OCI-LY3 (cell line): ENCODE data around the gene TMEM258.

ENCODE experiments used
- EZH2phosphoT487 ChIP-seq: fragments of 200-600 bp; shearing (Covaris generic); IDR thresholded peaks from 2 replicates; pipeline ENCODE4 v1.6.1; 2018; ENCODE audit warnings: antibody characterized with exemption, mixed run types, low read depth
- TF ChIP-seq, protein P1 (sequence below): fragments of 200-600, 300-600 bp; sonication (generic); IDR thresholded peaks from 2 replicates; pipeline ENCODE4 v1.5.1; 2014; ENCODE audit warnings: antibody characterized with exemption, low read length, low read depth

DNA sequence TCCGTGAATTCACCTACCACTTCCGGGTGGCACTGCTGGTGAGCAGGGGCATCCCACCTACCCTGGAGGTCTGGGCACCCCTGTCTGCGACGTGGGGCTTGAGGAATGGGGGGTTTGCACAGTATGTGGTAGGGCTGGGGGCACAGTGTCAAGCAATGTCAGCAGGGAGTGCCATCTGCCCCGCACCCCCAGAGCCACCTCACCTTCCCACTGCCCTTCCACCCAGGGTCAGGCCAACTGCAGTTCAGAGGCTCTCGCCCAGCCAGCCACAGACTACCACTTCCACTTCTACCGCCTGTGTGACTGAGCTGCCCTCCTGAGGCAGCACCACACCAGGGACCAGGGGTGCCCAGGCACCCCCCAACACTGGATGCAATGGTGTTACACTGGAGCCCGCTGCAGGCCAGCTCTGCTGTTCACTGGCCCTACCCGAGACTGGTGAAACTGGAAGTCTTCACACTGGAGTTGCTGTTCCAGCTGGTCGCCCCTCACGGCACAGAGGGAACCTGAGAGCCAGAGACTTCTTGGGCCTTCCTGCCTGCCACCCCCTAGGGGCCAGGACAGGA lies 6.5 kb downstream of the TMEM258 start:
- TF ChIP-seq, protein P1, sequence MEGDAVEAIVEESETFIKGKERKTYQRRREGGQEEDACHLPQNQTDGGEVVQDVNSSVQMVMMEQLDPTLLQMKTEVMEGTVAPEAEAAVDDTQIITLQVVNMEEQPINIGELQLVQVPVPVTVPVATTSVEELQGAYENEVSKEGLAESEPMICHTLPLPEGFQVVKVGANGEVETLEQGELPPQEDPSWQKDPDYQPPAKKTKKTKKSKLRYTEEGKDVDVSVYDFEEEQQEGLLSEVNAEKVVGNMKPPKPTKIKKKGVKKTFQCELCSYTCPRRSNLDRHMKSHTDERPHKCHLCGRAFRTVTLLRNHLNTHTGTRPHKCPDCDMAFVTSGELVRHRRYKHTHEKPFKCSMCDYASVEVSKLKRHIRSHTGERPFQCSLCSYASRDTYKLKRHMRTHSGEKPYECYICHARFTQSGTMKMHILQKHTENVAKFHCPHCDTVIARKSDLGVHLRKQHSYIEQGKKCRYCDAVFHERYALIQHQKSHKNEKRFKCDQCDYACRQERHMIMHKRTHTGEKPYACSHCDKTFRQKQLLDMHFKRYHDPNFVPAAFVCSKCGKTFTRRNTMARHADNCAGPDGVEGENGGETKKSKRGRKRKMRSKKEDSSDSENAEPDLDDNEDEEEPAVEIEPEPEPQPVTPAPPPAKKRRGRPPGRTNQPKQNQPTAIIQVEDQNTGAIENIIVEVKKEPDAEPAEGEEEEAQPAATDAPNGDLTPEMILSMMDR = no peak
- no peak for TF ChIP-seq EZH2phosphoT487
